SW480 (cell line): ENCODE results near the gene FAM53A.
A peak's percentile ranks its signal among the peaks of the same experiment; 100 is the strongest.

Experiments
- DNase-seq: peaks from one replicate; pipeline ENCODE4 v3.0.0-alpha.2; 2016; ENCODE audit warnings: low spot score

The FAM53A gene

GRCh38 chr4:1640190-1640589 lies 43.9 kb downstream of the FAM53A start:
- no peak for DNase-seq

DNA sequence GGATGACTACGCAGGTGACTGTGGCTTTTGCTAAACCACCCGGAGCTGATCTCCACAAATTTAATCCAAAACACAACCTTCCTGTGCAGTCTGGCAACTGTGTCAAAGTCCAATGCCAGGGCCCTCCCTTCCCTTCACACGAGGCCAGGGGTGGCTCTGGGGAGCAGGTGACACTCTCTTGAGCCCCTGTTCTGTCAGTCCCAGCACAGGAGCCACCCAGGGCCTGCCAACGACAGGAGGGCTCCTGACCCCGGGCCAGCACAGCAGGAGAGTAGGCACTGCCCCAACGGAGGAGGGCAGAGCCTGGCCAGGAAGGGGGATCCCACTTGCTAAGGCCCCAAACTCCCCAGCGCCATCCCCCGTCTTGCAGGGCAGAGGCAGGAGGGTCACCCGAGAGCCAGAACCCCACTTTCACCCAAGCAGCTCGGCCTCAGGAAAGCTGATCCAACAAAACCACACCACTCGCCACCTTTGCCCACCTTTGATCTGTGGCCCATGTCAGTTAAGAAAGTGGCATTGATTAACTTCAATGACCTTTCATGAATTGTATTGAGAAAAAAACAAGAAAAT lies 44.7 kb downstream of the FAM53A start:
- DNase-seq, result no peak

DNA sequence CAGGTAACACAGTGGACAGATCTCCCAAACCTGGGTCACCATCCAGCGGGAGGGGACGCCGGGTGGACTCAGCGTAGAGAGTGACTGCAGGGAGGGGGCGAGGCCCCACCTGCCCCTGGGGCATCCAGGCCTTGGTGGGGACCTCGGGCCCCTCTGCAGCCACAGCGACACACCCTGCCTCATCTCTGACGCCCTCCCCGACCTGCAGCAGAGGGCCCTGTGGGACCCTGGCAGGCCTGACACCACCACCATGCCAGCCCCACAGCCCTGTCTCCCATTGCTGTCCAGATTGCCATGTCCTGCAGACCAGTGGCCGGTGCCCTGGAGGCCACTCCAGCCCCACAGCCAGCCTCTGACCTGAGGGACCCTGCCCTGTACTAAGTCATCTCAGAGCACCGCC lies 45.2 kb downstream of the FAM53A start:
- DNase-seq, result no peak

DNA sequence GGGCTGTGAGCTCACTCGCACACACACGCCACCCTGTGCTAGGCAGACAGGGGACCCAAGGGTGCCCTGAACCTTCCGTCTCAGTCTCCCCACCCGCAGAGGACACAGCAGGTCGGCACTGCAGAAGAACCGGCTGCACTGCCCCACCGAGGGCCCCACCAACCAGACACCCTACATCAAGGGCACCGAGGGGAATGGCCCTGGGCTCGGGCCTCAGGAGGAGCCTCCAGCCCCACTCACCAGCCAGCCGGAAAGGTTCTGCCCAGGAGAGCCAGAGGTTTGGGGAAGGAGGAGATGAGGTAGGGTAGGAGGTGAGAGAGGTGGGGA lies 45.9 kb downstream of the FAM53A start:
- DNase-seq, result no peak

DNA sequence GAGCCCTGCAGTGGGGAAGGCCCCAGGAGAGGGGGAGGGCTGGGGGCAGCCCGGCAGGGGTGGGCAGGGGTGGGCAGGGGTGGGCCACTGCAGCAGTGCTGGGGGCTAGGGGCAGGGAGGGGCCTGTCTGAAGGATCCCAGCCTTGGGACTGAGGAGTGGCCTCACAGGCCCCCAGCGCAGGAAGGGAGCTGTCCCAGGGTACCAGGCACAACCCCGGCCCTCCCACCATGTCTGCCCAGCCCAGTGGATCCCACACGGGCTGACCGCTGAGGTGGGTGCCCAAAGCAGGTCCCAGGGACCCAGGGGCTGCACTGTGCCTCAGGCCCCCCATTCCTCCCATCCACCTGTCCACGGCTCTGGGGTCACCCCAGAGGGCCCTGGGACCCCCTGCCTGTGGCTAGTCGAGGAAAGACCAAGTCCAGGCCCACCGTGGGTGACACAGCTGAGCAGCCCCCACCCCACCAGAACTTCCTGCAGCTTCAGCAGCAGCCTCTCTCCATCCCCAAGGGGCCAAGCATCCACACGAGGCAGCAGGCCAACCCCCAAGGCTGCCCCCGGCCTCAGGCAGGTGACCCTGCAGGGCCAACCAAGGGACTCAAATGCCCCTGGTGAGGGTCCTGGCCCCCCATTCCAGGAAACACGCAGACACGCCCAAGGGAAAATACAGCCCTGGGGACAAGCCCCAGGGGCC lies 46.4 kb downstream of the FAM53A start:
- DNase-seq, result no peak

DNA sequence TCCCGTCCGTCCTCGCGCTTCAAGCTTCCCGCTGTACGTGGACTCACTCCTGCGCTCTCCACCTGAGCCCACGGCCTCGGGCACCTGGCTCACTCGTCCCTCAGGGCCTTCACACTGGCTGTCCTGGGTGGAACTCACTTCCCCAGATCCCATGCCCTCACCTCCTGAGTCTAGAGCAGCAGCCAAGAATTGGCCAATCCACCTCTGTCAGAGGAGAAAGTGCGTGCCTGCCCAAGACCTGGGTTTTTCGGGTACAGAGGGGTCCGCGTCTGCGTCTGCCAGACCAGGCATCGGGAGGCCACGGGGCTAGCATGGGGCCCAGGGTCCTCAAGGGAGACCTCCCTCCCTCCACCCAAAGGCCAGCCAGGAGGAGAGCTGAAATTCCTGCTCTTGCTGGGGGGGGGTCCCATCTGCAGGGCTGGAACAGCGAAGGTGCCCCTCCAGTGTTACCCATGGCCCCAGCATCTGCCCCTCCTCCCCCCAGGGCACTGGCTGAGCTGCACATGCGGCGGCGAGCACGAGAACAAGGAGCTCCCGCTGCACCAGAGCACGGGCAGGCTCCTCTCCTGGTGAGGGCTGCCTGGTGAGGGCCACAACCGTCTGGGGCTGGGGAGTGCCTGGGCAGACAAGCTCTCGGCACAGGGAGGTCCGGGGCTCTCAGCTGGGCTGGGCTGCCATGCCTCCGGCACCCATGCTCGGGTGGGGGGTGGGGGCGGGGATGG lies 47.5 kb downstream of the FAM53A start:
- DNase-seq, result no peak

DNA sequence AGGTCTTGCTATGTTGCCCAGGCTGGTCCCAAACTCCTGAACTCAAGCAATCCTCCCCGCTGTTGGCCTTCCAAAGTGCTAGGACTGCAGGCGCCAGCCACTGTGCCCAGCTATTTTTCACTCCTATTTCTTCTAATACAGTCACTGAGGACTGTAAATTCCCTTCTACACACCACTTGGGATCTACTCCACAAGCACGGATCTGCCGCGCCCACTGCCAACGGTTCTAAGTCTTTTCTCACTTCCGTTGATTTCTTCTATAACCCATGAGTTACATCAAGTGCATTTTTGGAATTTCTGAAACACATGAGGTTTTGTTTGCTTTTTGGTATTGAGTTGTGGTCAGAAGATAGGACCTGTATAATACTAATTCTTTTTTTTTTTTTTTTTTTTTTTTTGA lies 48.6 kb downstream of the FAM53A start:
- DNase-seq, result peak; percentile 21

DNA sequence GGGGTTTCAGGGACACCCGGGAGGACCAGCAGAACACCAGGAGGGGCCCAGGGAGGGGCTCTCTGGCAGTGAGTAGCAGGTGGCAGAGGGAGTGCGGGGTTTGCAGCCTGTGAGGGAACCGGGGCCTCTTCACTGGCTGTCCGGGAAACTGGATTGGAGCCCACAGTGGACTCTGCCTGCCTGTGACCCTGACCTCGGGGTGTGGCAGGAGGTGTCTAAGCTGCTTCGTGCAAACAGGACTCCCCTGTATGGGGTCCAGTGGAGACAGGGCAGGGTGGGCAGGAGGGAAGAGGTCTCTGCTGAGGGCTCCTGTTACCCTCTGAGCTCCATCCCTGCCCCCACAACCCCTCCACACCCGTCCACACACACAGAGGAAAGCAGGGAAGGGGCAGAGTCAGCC lies 50.1 kb downstream of the FAM53A start:
- no peak for DNase-seq

DNA sequence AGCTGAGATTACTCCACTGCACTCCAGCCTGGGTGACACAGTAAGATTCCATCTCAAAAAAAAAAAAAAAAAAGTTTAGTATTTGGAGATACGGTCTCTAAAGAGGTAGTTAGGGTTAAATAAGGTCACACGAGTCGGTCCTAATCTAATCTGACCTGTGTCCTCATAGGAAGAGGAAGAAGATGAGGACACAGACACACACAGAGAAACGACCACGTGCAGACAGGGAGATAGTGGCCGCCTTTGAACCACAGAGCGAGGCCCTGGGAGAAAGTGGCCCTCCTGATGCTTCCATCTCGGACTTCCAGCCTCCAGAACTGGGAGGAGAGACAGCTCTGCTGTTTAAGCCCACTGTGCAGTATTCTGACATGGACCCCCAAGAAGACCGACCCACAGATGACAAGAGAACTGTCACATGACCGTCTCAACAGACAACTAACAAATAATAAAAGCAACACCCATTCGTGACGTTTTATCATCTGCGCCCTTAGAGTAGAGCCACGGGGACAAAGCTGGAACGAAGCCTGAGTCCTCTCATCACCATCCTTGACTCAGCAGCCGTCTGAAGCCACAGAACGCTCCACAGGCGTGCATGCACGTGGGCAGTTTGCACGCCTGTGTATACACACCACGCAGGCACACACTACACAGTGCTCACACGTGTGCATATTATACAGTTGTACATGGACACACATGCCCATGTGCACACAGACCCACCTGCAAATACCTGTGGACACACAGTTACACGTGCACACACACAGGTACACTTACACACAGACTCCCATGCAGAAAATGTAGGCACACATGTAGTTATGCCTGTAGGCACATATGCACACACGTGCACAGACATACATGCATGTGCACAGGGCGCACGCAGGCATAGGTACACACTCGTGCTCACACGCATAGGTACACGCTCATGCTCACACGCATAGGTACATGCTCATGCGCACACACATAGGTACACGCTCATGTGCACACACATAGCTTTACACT lies 51.7 kb downstream of the FAM53A start:
- no peak for DNase-seq

DNA sequence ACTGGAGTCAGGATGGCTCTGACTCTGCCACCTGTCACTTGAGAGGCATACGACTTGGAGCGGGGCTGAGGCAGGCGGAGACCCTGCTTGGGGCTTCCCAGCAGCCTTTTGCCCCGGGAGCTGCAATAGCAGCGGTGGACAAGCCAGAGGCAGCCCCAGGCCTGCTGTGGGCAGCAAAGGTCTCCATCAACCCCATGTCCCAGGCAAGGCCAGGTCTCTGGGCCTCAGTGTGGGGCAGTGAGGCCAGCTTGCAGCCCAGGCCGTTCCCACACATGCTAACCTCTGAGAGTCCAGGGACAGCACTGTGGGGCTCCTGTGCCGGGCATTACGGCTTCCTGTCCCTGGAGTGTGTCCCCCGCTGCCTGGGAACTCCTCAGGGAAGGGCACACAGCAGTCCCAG lies 53.0 kb downstream of the FAM53A start:
- no peak for DNase-seq

GRCh38 chr4:1630266-1630665 lies 53.8 kb downstream of the FAM53A start:
- no peak for DNase-seq

DNA sequence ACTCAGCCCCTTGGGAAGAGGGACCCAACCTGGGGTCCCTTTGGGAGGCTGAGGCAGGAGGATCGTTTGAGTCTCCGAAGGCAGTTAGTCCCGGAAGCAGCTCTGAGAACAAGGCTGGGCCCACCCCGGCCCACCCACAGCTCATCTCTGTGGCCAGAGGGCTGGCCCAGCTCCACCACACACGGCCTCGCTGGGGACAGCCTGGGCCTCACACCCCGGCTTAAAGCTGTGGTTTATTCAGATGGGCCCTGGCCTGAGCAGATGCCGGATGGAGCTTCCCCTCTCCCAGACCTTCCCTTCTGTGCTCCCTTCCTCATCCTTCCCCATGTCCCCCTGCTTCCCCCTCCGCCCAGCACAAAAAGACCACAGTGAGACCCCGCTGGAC lies 54.4 kb downstream of the FAM53A start:
- no peak for DNase-seq

DNA sequence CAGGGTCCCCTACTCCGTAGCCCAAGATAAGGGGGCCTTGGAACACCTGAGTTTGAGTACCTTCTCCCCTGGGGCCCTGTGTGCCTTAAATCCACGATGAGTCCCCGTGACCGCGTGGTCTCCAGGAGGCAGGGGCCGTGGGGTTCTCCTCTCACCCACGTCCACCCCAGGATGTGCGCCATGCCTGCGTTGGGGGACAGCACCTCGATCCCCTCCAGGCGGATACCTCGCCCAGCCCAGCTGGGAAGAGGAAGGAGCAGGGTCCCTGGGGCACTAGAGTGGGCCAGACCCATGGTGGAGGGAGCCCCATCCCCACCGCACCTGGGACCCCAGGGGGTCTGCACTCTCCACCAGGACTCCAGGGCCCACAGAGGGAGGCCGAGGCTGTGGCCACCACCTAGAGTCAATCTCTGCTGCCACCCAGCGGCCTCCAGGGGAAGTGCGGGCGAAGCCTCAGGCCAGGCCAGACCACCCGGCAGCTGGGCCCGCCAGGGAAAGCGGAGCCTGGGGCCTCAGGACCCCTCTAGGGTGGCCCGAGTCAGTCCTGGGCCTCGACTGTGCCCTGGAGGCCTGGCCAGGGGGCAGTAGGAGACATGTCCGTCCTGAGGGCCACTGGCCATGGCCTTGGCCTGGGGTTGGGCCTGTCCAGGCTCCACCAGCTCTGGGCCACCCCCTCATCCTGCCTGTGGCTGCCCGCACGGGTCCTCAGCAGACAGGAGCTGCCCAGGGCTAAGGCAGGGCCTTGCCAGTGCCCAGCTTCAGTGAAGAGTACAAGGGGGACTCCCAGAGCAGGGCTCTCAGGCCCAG lies 55.0 kb downstream of the FAM53A start:
- peak; percentile 21 for DNase-seq

DNA sequence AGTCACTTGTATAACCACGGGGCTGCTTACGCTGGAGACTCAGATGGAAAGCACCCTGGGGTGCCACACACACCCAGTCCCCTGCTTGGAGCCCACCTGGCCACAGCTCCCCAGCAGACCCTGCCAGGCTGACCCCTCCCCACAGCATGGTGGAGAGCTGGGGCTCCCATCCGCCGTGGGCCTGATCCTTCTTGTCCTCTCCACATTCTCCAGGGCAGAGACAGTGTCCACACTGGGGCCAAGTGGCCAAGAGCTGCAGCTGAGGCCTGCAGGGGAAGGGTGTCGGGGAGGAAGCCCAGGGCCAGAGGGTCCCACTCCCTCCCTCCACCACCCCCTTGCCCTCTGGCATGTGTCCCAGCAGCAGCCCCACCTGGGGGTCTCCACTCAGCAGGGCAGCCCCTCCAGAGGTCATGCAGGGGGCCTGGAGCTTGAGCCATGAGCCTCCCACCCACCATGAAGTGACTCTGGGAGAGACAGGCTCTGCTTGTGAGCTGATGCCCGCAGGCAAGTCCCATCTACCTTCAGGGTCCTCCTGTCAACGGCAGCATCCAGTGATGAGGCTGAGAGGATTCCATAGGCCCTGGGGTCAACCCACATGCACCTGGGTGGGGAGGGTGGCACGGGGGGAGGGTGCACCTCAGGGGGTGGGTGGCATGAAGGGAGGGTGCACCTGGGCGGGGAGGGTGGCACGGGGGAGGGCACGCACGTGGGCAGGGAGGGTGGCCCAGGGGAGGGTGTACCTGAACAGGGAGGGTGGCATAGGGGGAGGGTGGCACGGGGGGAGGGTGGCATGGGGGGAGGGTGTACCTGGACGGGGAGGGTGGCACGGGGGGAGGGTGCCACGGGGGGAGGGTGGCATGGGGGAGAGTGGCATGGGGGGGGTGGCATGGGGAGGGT lies 56.4 kb downstream of the FAM53A start:
- DNase-seq, result no peak

- no peak for DNase-seq
Measured at GRCh38 chr4:1626941-1627340, 57.2 kb downstream of the FAM53A start.

DNA sequence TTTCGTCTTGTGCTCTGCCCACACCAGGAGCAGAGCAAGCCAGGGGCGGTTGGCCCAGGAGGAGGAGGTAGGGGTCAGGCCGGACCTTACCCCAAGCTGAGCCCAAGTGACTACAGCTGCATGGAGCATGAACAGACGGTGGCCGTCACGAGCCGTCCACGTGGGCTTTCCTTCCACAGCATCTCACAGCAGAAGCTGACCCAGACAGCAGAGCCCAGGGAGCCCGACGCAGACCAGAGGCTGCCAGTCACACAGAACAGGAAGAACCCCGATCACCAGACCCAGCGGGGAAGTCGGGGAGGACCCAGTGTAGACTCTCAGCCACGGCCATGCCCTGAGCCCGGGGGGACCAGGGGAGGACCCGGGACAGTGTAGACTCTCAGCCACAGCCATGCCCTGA lies 58.0 kb downstream of the FAM53A start:
- no peak for DNase-seq

- no peak for DNase-seq
Measured at GRCh38 chr4:1625600-1626138, 58.4 kb downstream of the FAM53A start.

GRCh38 chr4:1624519-1624910 lies 59.6 kb downstream of the FAM53A start:
- no peak for DNase-seq

DNA sequence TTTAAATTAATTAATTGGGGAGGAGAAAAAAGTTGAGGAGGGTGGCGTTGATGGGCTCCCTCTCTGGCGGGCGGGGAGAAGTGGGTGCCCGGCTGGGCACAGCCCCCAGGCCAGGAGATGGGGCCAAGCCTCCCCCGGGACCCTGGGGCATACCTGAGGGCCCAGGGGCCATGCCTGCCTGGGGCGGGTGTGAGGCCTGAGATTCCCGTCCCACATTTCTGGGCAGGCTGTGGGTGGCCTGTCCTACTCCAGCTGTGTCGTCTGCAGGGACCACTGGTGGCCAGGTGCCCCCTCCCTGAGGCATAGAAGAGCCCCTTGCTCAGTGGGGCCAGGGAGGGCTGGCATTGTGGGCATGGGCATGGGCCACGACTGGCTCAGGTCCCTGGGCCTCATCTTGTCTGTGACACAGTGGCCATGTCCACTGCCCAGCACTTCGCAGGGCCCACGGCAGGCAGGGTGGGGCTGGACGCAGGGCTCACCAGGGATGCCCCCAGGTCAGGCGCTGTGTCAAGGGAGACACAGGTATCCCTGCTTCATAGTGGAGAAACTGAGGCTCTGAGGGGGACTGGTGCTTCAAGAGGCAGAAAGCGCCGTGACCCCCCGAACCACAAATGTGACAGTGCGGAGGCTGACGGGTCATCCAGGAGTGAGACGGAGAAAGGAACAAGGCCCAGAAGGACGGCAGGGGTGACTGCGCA lies 60.1 kb downstream of the FAM53A start:
- DNase-seq, result no peak

DNA sequence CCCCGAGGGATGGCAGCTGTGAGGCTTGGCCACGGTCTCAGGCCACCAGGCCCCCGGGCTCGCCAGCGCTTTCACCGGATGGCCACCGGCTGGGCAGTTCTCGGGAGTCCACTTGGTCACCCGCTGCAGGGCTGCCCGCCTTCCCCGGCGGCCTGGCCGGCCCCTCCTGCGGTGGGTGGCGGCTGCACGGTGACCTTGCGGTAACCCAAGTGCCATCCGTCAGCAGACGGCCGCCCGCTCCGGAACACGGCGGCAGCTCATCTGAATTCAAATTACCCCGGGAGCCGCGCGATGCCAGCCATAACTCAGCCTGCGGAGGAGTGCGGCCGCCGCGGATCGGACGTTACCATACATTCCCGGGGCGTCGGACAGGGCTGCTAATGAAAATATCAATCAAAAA lies 60.7 kb downstream of the FAM53A start:
- no peak for DNase-seq
